ENCODE data around the gene DPP9.

Gene DPP9

GRCh38 chr19:4633140-4633967 is 90.3 kb downstream of the DPP9 start:
- DNase-seq (ENCODE audit: low read depth in 2 of 2): no peak

Measured in fibroblast of skin of left biceps (primary cell).